HG03442 (cell line): ENCODE data around the gene CCDC187.
"Not testable (repeated sequence)": the region's sequence is repeated elsewhere in the genome, so short reads cannot be mapped to it uniquely, and the experiment has no call there.

Experiments used
- ATAC-seq: cut with Tn5 transposase; IDR thresholded peaks from one replicate; pipeline ENCODE4 v1.9.1; 2021; ENCODE audit warnings: mild to moderate bottlenecking, moderate library complexity; ENCODE audit not compliant: unreplicated experiment

Gene CCDC187

DNA sequence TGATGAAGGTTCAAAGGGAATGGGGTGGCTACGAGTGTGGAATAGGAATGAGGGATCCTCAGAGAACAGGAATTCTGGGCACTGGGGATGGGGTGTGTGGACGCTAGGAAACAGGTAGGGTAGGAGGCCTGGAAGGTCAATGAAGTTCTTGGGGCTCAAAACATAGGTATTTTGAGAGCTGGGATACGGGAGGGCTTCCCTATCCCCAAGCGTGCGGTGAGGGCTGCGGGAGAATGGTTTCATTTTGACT, 59.0 kb downstream of the CCDC187 start:
- no peak for ATAC-seq

DNA sequence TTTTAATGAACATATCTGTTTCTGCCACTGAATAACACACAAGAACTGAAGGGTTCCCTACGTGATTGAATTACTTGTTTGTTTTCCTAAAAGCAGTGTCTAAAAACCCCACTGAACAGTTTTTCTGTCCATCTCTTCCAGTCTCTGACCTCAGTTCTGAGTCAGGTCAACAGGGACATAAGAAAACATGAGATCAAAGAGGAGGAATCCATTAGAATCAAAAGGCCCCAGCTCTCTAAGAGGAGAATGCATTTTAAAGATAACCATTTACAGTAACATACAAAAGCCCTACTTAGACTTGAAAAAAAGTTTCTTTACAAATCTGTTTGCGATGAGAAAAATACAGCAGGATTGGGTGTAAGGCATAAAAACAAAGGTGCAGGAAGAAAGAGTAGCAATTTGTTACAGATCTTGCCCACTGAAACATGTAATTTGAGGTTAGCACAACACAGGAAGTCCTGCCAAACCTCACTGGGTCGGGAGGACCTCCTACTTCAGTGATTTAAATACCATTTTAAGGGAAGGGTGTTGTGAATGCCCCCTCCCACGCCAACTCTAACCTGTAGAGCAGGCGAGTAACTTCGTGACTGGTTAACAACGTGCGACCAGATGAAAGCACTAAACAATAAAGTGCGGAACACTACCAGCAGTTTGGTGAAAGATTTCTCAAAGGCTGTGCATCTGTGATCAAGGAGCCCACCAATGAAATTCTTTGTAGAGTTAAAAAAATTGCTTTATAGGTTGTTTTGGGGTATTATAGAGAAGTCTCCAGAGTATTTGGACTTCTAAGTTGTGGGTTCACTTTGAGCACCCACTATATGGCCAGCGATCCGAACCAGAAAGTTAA, 59.5 kb downstream of the CCDC187 start:
- ATAC-seq, result no peak

DNA sequence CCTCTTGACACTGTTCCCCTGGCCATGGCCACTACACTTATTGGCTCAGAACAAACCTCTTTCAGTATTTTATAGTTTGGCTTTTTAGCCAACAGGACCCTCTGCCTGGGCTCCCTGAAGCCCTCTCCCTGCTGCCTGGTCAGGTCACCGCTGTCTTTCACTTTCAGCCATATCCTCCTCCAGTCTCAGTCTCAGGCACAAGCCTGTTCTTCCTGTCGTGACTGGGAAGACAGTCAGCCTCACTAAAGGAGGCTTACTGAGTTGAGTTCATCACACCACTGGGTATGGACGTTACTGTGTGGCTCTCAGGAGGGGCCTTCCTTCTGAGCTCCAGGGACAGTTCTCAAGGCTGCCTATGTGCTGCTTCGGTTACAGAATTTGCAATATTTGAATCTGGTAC, 60.3 kb downstream of the CCDC187 start:
- ATAC-seq, result no peak

DNA sequence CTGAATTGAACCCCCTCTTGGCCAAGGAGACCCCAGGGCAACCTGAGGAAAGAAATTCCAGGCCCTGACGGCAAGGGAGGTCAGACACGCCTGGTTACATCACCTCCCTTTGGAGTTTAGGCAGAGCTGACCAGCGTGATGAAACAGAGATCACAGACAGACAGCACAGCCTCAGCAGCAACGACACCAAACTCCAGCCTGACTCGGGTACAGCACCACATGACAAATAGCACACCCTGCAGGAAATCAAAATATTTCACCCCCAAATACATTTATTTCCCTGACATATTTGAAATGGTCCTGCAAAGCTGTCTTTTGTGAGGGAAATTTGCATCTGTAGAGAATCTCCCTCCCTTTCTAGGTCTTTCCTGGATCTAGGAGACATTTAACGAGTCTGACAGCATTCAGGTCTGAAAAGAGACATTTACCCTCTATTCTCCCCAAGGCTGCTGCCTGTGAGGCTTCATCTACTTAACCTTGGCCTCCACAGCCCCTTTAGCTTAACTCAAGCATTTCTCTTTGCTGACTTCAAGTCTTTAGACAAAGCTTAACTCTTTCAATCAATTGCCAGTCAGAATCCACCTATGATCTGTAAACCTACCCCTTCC, 60.9 kb downstream of the CCDC187 start:
- no peak for ATAC-seq

- ATAC-seq, result no peak
Measured at GRCh38 chr9:136242248-136242647, 61.6 kb downstream of the CCDC187 start.

GRCh38 chr9:136241542-136241941, 62.4 kb downstream of the CCDC187 start:
- no peak for ATAC-seq

GRCh38 chr9:136240941-136241340, 63.0 kb downstream of the CCDC187 start:
- no peak for ATAC-seq

GRCh38 chr9:136239983-136240330, 63.9 kb downstream of the CCDC187 start:
- no peak for ATAC-seq

GRCh38 chr9:136239135-136239982, 64.5 kb downstream of the CCDC187 start:
- ATAC-seq, result no peak

DNA sequence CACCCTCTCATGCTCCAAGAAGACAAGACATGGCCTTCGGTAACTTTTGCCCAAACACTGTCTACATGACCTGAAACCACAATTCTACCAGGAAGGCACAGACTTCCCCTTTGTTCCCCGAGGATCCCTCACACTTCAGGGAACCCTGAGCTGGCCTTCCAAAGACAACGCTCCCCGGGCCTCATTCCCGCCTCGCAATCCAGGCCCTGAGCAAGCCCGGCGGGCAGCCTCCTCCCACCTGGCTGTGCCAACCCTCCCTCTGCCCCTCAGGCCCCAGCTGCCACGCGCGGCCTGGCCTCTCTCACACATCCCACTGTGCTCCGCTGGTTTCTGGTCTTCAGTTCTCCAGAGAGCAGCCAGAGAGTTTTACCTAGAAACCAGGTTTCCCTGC, 65.6 kb downstream of the CCDC187 start:
- ATAC-seq, result no peak

DNA sequence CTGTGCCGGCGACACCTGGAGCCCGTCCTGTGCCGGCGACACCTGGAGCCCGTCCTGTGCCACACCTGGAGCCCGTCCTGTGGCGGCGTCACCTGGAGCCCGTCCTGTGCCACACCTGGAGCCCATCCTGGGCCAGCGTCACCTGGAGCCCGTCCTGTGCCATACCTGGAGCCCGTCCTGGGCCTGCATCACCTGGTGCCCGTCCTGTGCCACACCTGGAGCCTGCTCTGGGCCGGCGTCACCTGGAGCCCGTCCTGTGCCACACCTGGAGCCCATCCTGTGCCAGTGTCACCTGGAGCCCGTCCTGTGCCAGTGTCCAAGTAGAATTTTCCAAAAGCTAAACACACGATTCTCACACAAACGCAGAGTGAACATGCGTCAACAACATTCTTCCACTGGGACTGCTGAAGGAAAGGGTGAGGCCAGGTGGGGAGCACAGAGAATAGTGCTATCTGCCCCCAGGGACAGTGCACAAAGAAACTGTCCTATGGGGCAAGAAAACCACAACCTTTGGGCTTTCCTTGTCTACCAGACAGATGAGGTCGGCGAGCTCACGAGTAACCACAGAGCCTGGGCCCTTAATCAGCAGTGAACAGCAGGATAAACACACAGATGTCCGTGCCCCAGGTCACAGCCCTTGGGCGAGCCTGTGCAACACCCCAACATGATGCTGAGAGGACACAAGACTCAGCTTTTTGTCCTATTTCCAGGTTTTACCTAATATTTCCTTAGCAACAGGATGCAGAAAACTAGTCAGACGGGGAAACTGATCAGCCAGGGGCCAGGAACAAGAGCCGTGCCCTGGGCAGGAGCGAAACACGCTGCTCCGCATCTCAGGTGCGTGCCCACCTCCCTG, 66.2 kb downstream of the CCDC187 start:
- ATAC-seq, result no peak

- not testable (repeated sequence) for ATAC-seq
Measured at GRCh38 chr9:136236471-136237410, 67.2 kb downstream of the CCDC187 start.

- ATAC-seq, result no peak
Measured at GRCh38 chr9:136235709-136236455, 68.0 kb downstream of the CCDC187 start.

- no peak for ATAC-seq
Measured at GRCh38 chr9:136235171-136235570, 68.7 kb downstream of the CCDC187 start.

DNA sequence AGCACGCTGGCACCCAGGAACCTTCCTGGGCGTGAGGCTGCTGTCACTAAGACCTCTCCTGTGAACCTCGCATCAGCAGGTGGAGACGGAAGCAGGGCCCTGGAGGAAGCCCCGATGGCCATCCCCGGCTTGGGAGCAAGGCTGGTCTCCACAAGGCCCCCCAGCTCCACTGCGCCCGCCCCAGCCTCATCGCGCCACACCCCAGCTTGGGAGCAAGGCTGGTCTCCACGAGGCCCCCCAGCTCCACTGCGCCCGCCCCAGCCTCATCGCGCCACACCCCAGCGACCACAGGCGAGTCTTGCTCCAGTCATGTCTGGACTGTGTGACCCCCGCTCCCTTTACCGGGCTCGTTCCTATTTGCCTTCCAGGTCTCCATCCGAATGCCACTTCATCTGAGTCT, 69.3 kb downstream of the CCDC187 start:
- no peak for ATAC-seq

- ATAC-seq, result no peak
Measured at GRCh38 chr9:136233868-136234267, 70.0 kb downstream of the CCDC187 start.

DNA sequence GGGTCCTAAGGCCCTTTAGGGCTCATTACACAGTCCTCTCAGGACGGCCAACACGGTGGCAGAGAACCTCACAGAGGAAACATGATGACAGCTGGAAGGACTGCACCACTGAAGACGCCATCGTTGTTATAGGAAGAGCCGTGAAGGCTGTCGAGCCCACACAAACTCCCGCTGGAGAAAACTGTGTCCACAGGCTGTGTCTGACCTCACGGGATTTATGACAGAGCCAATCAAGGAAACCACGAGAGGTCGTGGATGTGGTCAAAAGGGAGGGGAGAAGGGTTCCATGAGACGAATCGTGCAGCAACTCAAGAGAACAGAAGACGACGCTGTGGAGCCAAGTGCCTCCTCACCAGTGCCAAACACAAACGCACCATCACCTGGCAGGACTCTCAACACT, 70.5 kb downstream of the CCDC187 start:
- no peak for ATAC-seq

GRCh38 chr9:136232969-136233368, 70.9 kb downstream of the CCDC187 start:
- no peak for ATAC-seq
